Thoracic aorta (tissue), 2 donors: ENCODE data around the gene GFM2. TPM values are rescaled to one million over a fixed set of nuclear protein-coding genes. Genes with fewer than 3 reads are reported as not detected.
A peak's percentile ranks its signal among the peaks of the same experiment; 100 is the strongest.
"Not testable (repeated sequence)": the region's sequence is repeated elsewhere in the genome, so short reads cannot be mapped to it uniquely, and the experiment has no call there.

ENCODE experiments used
- ATAC-seq: fragments of 150-250 bp; one replicate; pipeline ENCODE4 v1.8.0; 2017; ENCODE audit warnings: low read depth; ENCODE audit not compliant: insufficient number of reproducible peaks, low FRiP score
- DNase-seq: peaks from one replicate; pipeline ENCODE4 v3.0.0-alpha.2; 2020; ENCODE audit warnings: low spot score
- H3K27ac ChIP-seq, 2 donors: fragments of 200-600 bp; sonication (generic); 1 replicate in 1 of 2; 2 replicates in 1 of 2; pipeline ENCODE4 v1.5.1; 2016; ENCODE audit warnings: mild to moderate bottlenecking in 2 of 2, moderate library complexity in 2 of 2
- H3K27me3 ChIP-seq: fragments of 200-600 bp; sonication (generic); replicated peaks from 2 replicates; pipeline ENCODE4 v1.6.0; 2016; ENCODE audit warnings: mild to moderate bottlenecking; ENCODE audit not compliant: insufficient read depth
- H3K36me3 ChIP-seq: fragments of 200-600 bp; sonication (generic); one replicate; pipeline ENCODE4 v1.5.1; 2016
- H3K4me1 ChIP-seq, 2 donors: fragments of 200-600 bp; sonication (generic); 1 replicate in 1 of 2; 2 replicates in 1 of 2; pipeline versions ENCODE4 v1.5.1 to v1.6.0; 2016; ENCODE audit warnings: low read depth in 2 of 2, mild to moderate bottlenecking in 1 of 2; ENCODE audit not compliant: control insufficient read depth in 1 of 2
- H3K4me3 ChIP-seq: fragments of 200-600 bp; sonication (generic); 2 replicates; pipeline ENCODE4 v1.5.1; 2016; ENCODE audit warnings: mild to moderate bottlenecking
- H3K9me3 ChIP-seq: fragments of 200-600 bp; sonication (generic); 2 replicates; pipeline ENCODE4 v1.5.1; 2016
- CTCF ChIP-seq: fragments of 200-600 bp; sonication (generic); IDR thresholded peaks from one replicate; pipeline ENCODE4 v1.5.1; 2019; ENCODE audit warnings: antibody characterized with exemption
- total RNA-seq, 2 donors: library from RNA; depleted of rRNA; stranded (reverse); fragments of >200 nt; gene quantifications; one replicate each; pipeline versions ENCODE4 v1.1.0 to v1.2.3, GENCODE V29; 2016

The GFM2 gene
- total RNA-seq: 10 to 100 TPM; 11.6 to 12.6 TPM

- ATAC-seq (peak; percentile 93), DNase-seq (peak; percentile 59)
- Histone ChIP-seq H3K9me3 (no peaks in the 10 kb centered on the region), H3K36me3 (peaks cover 21% of the 10 kb centered on the region), H3K27me3 (no peaks in the 10 kb centered on the region), H3K4me3 (peak within 1 kb of the TSS; percentile 88), H3K4me1 (peaks cover 12 to 26% of the 10 kb centered on the region in 2 donors), H3K27ac (peak within 1 kb of the TSS; percentile 70 to 75)
- no peak for TF ChIP-seq CTCF
Observed at GRCh38 chr5:74766849-74767578, at the start of gene GFM2, which contains the start of gene NSA2. TSS of gene GFM2 (minus strand) at chr5:74767117. CDS start at chr5:74763742, 3,375 bp downstream. TSS of gene NSA2 (plus strand) at chr5:74767249. CDS start at chr5:74767361, 112 bp downstream.

GRCh38 chr5:74810915-74811314, 44.0 kb upstream of the GFM2 start:
- Histone ChIP-seq H3K4me3 (no peak overlapping the region), H3K27me3 (no peaks in the 10 kb centered on the region), H3K36me3 (no peaks in the 10 kb centered on the region), H3K9me3 (no peaks in the 10 kb centered on the region), H3K27ac (no peak overlapping the region), H3K4me1 (no peaks in the 10 kb centered on the region)
- DNase-seq: no peak
- TF ChIP-seq CTCF: no peak
- ATAC-seq: no peak

GRCh38 chr5:74801941-74802340, 35.0 kb upstream of the GFM2 start:
- H3K4me3 ChIP-seq: no peak overlapping the region
- no peak for DNase-seq
- H3K27ac ChIP-seq: no peak overlapping the region
- ATAC-seq: no peak
- no peak for TF ChIP-seq CTCF
- no peaks in the 10 kb centered on the region for H3K4me1 ChIP-seq
- no peaks in the 10 kb centered on the region for H3K27me3 ChIP-seq
- no peaks in the 10 kb centered on the region for H3K36me3 ChIP-seq
- no peaks in the 10 kb centered on the region for H3K9me3 ChIP-seq

- no peak for ATAC-seq
- H3K4me3 ChIP-seq: no peak overlapping the region
- no peaks in the 10 kb centered on the region for H3K4me1 ChIP-seq
- no peaks in the 10 kb centered on the region for H3K9me3 ChIP-seq
- H3K36me3 ChIP-seq: no peaks in the 10 kb centered on the region
- DNase-seq: no peak
- no peaks in the 10 kb centered on the region for H3K27me3 ChIP-seq
- no peak overlapping the region for H3K27ac ChIP-seq
- TF ChIP-seq CTCF: no peak
Observed at GRCh38 chr5:74801197-74801596, 34.3 kb upstream of the GFM2 start.

GRCh38 chr5:74798977-74799911, 32.3 kb upstream of the GFM2 start:
- H3K4me3 ChIP-seq: no peak overlapping the region
- DNase-seq (no peak), ATAC-seq (no peak)
- H3K27ac ChIP-seq: no peak overlapping the region
- no peaks in the 10 kb centered on the region for H3K9me3 ChIP-seq
- H3K4me1 ChIP-seq: no peaks in the 10 kb centered on the region
- H3K36me3 ChIP-seq: no peaks in the 10 kb centered on the region
- no peak for TF ChIP-seq CTCF
- H3K27me3 ChIP-seq: no peaks in the 10 kb centered on the region

- not testable (repeated sequence) for H3K9me3 ChIP-seq, H3K27ac ChIP-seq, H3K36me3 ChIP-seq, H3K4me3 ChIP-seq, ATAC-seq, H3K4me1 ChIP-seq, H3K27me3 ChIP-seq, DNase-seq
Observed at GRCh38 chr5:74791669-74792068, 24.8 kb upstream of the GFM2 start.
